ENCODE results near the gene FITM1. TPM values are rescaled to one million over a fixed set of nuclear protein-coding genes. Genes with fewer than 3 reads are reported as not detected.

Gene FITM1
- total and polyA plus RNA-seq, 2 donors (not counting 3 experiments of a cell fraction or from before 2014, with no cell fraction given) = 0.54 TPM; not detected in 1

DNA sequence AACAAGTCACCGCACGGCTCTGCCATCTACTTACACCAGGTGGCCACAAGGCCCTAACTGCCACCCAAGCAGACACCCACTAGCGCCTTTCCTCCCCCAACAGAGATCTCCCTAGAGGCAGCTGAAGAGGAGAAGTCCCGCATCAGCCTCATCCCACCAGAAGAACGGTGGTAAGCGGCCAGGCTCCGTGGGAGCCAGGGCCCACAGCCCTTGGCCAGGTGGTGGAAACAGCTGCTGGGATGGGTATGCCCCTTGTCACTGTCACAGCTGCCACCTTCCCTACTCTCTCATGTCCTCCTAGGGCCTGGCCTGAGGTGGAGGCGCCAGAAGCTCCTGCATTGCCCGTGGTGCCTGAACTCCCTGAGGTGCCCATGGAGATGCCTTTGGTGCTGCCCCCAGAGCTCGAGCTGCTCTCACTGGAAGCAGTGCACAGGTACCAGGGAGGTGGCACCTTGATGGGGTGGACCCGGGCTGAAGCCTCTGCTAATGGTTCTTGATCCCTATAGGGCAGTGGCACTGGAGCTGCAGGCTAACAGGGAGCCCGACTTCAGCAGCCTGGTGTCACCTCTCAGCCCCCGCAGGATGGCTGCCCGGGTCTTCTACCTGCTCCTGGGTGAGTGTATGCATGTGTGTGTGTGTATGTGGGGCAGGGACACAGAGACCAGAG, 49.0 kb downstream of the FITM1 start:
- no peak overlapping the region for H3K4me3 ChIP-seq (replicated peaks in 1 of 3; ENCODE audit: insufficient read depth in 1 of 3, low read depth in 1 of 3, low read length in 3 of 3)
- CTCF ChIA-PET = interaction anchor here (0.8 to 2.4 kb wide), 3 partner anchors 9 to 44 kb away, joined by 3 to 9 read pairs (median 5); partner anchors contain the start of genes IPO4, IRF9 and PSME1
- TF ChIP-seq EZH2 (IDR thresholded peaks at IDR 0.05; ENCODE audit: borderline replicate concordance, low read depth, low read length, severe bottlenecking) (no peak), JUN (IDR thresholded peaks at IDR 0.05; ENCODE audit: borderline replicate concordance, insufficient read depth, insufficient read length, low read depth) (no peak), CTCF (IDR thresholded peaks at IDR 0.05; ENCODE audit: extremely low read depth in 1 of 2, insufficient read depth in 1 of 2, low read depth in 1 of 2, low read length in 2 of 2) (no peak), POLR2AphosphoS5 (IDR thresholded peaks at IDR 0.05; ENCODE audit: insufficient read depth, low read depth, low read length) (no peak), POLR2A (IDR thresholded peaks at IDR 0.05; ENCODE audit: low read depth, low read length) (no peak), MYC (IDR thresholded peaks at IDR 0.05; ENCODE audit: low read depth, low read length) (no peak), GATA2 (IDR thresholded peaks at IDR 0.05; ENCODE audit: insufficient read depth, insufficient read length, low read depth, low read length) (no peak), FOS (IDR thresholded peaks at IDR 0.05; ENCODE audit: borderline replicate concordance, insufficient read depth, low read length) (no peak)
- TF ChIP-seq, protein P1, sequence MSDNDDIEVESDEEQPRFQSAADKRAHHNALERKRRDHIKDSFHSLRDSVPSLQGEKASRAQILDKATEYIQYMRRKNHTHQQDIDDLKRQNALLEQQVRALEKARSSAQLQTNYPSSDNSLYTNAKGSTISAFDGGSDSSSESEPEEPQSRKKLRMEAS (IDR thresholded peaks at IDR 0.05; ENCODE audit: insufficient read depth, insufficient read length) = no peak
- H3K9ac ChIP-seq (replicated peaks; ENCODE audit: extremely low read depth, insufficient read depth, low read length) = no peak overlapping the region
- FAIRE-seq (no peak), DNase-seq (ENCODE audit: low read depth, low spot score) (no peak)
- no peaks in the 10 kb centered on the region for H3K9me1 ChIP-seq (replicated peaks; ENCODE audit: control insufficient read depth, extremely low read depth, insufficient read depth, low read length)
- BruUV-seq (replicated peaks) = no TSS peak
- H4K20me1 ChIP-seq (replicated peaks; ENCODE audit: control insufficient read depth, extremely low read depth, insufficient read depth, low read length) = no peaks in the 10 kb centered on the region
- no peaks in the 10 kb centered on the region for H3K9me3 ChIP-seq (replicated peaks; ENCODE audit: control insufficient read depth, insufficient read depth, low read length)
- dilution Hi-C loops (cut with MboI; ENCODE audit: extremely low pct_ligation_motif_present, low sequenced_read_pairs) = no loop called here
- POLR2A ChIA-PET = no interaction called here
- H3K36me3 ChIP-seq (ENCODE audit: control insufficient read depth in 2 of 2, extremely low read depth in 1 of 2, insufficient read depth in 2 of 2, low read length in 2 of 2) = peaks cover 0 to 29% of the 10 kb centered on the region in 2 experiments
- no peaks in the 10 kb centered on the region for H3K79me2 ChIP-seq (ENCODE audit: control insufficient read depth, insufficient read depth, low read length)
- intact Hi-C loops (cut with micrococcal nuclease) = no loop called here
- no peaks in the 10 kb centered on the region for H3K27me3 ChIP-seq (ENCODE audit: control insufficient read depth in 2 of 2, insufficient read depth in 2 of 2, low read length in 2 of 2)
- peak overlapping the region; percentile 30 for H3K27ac ChIP-seq (ENCODE audit: insufficient read depth, low read depth, low read length)
- no peak overlapping the region for H2AFZ ChIP-seq (ENCODE audit: low read depth, low read length)
- H3K4me2 ChIP-seq (ENCODE audit: insufficient read depth, low read length) = no peak overlapping the region
- H3K4me1 ChIP-seq (ENCODE audit: control insufficient read depth, extremely low read depth, insufficient read depth, low read length) = no peaks in the 10 kb centered on the region
